GM21737 (cell line): ENCODE data around the gene AUTS2.

Experiments
- ATAC-seq: cut with Tn5 transposase; IDR thresholded peaks from one replicate; pipeline ENCODE4 v1.9.1; 2021; ENCODE audit warnings: mild to moderate bottlenecking, moderate library complexity; ENCODE audit not compliant: unreplicated experiment

AUTS2 gene

DNA sequence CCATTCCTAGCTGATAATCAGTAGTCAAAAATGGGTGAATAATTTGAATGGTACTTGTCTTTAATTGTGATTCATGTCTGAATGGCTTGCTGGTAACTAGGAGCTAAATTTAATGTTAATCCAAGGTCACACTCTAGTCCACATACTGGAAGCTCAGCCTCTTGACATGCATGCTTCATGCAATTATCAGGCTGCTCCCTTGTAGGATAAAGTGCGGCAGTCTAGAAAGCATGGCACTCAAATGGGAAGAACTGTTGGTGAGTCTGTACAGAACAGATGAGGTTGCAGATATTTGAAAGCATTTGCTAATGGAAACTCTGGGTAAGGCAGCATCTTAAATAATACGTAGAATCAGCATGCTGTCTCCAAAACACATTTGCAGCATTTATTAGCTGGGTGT is 499.4 kb downstream of the AUTS2 start:
- ATAC-seq: no peak

DNA sequence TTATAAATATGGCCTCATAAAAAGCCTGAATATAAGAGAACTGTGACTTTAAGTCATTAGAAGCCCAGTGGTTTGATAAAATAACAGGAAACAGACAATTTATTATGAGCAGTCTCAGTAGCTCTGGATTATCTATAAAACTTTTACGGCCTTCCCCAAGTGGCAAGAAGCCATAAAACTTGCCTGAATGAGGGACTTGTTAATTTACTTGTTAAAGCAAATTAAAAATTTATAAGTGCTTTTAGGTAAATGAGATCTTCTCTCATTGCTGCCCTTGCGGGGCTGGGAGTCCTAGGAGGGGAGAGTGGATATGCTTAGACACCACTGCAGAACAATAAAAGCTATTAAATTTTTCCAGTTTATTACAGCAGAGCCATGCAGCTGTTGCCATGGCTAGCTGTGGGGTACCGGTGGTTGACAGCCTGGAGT is 499.9 kb downstream of the AUTS2 start:
- no peak for ATAC-seq

DNA sequence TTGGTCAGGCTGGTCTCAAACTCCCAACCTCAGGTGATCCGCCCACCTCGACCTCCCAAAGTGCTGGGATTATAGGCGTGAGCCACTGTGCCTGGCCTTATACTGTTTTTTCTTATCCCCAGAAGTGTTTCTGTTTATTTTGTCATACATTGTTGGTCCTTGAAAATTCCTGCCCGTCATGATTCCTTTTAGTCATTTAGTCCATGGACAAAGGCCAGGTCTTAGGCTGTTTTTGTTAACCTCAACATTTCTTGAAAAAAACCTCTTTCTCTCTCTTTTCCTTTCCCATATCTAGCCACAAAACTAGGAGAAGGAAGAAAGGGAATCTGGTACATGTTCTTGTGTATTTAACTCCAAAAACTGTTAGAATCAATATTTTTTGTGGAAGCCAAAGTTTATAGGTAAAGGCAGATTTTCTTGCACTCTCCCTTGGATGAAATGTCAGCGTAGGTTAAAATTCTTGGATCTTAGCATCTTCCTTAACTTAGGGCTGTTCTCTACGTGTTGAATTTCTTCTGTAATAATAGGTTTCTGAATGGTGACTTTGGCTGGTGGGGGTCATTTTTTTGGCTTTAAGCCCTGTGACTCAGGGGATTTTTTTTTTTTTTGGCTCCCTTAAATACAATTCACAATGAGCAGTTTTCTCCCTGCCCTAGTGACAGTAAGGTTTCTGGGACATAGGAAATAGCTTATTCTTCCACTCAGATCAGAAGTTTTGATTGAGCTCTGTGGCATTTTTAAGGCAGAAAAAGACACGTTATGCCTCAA is 500.8 kb downstream of the AUTS2 start:
- ATAC-seq: no peak

DNA sequence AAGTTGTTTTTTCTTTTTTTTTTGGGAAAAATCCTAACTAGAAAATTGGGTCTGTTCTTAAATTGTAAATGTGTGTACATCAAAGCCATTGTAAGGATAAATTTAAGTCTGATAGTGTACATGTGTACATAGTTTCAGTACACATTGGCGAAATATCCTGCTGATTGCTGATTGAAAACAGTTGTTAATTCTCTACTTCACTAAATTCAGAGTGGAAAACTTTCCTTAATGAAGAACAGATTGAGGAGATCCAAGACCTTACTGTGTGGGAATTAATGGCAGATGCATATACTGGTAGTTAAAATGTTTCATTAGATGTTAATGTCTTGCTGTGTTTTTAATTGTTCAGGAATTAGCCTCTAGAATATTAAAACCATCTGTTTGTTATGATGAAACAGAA is 506.0 kb downstream of the AUTS2 start:
- no peak for ATAC-seq

DNA sequence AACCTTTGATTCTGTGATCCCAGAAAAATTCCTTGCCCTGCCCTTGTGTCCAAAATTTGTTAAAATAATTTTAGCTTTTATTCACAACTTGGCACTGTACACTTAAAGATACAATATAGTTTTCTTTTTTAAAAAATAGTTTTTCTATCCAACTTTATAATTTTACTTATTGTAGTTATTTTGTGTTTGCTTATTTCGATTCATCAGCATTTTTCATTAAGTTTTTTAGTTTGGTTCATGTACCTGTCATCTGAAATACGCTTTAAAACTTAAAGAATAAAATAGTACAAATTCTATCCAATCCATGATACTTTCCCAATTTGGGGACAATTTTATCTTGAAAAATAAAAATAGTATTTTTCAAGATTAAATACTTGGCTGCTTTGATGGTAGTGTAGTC is 514.8 kb downstream of the AUTS2 start:
- no peak for ATAC-seq

DNA sequence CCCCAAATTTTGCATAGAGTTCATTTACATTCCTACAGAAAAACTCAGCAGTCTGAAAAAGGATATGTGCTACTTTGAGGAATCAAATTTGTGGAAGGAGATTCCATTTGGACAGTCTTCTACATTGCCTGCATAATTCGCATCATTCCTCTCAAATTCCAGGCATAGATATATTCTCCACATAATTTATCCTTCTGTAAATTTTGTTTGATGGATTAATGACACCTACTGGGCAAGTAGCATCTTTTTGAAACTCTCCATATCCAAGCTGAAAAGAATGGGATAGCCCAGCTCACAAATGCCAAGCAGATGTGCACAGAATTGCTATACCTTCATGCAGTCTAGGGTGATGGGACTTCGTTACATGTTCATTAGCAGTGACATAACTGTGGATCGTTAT is 515.3 kb downstream of the AUTS2 start:
- no peak for ATAC-seq

DNA sequence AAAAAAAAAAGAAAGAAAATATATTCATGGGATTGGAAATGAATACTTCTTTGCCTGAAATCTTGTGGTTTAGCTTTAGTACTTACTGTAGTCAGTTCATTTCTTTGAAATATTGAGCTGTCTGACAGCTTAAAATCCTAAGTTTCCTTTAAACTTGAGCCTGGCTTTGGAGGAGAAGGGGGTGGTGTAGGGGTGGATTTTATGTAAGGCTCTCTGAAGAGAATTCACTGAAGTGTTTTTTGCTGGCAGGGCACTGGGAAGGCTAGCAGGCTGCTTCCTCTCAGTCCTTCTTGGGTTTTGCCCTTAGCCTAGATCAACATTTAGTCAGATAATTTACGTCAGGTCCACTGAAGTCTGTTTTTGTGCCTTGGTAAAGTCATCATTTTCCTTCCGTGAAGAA is 516.5 kb downstream of the AUTS2 start:
- ATAC-seq: no peak

DNA sequence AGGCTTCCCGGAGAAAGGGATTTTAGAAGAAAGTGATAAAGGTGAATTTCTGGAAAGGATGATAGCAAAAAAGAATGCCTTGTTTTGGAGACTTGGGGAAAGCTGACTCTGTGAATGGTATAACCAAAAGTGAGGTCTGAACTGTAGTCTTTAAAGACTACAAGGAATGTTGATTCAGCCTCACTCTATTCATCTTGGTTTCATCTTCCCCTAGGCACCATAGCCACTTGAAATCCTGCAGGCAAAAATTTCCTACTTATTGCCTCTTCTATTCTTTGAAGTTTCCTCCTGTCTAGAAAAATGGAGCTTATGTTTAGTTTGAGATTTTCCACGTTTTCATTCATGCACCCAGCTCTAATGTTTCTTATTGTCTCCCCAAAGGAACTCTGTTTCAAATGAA is 518.0 kb downstream of the AUTS2 start:
- no peak for ATAC-seq

DNA sequence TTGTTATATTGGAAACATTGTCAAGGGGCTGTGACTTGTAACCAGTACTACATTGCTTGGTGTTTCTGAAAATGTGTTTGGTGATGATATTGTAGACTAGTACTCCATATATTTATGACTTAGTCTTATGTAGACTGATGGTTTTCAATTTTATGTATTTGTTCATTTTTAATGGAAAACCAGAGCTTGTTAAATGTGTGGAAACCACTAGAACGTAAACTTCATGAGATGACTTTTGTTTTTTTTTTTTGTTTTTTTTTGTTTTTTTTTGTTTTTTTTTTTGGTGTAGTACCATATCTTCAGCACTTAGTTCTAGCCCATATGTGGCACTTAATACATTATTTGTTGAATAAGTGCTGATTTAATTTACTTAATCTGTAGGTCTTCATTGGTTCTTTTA is 518.6 kb downstream of the AUTS2 start:
- ATAC-seq: no peak

DNA sequence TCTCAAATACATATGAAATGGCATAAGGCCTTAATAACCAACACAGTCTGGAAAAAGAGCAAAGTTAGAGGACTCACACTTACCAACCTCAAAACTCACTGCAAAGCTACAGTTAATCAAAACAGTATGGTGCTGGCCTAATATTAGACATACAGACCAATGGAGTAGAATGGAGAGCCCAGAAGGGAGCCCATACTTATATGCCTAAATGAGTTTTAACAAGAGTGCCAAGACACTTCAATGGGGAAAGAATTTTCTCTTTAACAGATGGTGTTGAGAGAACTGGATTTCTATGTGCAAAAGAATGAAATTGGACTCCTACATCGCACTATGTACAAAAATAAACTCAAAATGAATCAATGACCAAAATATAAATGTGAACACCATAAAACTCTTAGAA is 522.6 kb downstream of the AUTS2 start:
- no peak for ATAC-seq

DNA sequence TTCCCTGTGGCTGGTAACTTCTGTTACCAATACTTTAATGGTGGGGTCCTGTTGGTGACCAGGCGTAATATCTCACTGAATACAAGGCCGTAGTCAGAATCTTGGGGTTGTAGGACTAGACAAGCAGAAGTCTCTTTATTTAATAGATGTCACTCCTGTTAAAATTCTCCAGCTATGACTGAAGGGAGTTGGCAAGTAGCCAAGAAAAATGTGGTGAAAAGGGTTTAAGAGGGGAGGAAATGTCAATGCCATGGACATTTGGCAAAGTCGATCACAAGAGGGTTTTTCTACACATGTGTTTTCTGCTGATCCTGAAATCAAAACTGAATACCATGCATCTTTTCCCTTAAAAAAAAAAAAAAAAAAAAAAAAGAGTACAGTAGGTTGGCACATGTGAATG is 533.5 kb downstream of the AUTS2 start:
- ATAC-seq: no peak

DNA sequence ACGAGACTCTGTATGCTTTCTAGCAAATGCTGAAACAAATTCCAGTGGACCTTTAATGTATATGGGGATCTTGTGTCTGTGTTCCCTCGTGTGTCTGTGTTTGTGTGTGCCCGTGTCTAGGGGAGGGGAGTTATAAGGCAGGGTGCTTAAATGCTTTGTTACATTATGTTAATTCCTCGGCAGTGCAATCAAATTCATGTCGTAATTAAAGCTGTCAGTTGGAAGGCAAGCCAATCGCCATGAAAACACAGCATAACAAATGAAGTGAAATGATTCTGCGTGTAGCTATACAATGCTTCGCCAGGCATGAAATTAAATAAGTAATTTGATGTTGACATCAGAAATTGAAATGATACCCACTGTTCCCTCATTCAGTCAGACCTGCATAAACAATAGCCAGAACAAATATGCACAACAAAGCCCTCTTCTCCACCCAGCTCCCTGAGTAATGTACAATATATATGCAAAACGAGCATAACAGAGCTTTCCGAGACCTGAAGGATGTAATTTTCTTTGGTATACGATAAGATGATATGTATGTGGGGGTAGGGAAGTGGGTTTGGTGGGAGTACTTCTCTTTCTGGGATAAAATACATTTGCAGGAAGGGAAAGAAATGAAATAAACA is 534.1 kb downstream of the AUTS2 start:
- no peak for ATAC-seq

DNA sequence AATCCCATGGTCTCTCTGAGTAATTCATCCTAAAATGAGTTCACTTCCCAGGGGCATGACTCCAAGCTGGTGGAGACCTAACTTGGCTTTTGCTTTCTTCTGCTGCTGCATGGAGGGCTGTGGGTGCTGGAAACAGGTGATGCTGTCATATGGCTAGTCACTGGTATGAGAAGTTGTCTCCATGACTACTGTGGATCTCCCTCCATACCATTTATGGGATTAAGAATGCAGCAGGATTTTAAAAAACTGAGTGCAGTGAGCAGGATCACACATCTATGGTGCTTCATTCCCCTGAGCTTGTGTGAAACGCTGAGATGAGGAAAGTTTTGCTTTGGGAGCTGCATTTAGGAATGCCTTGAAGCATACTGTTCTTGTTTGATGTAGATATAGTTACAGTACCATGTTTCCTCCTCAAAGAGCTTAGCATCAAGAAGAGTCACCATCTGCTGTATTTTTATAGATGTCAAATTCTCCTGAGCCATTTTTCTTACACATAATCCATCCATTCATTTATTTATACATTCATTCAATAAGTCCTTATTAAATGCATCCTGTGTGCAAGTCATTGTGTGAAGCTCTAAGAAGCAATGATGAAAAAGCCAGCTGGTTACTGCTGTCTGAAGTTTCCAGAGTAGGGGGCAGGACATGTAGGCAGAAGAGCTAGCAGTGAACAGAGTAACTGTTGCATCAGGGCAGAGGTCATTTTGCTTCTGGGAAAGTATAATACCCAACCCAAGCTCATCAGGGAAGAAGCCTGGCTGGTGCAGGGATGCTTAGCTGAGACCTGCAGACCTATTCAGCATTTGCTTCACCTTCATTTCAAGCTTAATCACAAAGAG is 534.8 kb downstream of the AUTS2 start:
- no peak for ATAC-seq

DNA sequence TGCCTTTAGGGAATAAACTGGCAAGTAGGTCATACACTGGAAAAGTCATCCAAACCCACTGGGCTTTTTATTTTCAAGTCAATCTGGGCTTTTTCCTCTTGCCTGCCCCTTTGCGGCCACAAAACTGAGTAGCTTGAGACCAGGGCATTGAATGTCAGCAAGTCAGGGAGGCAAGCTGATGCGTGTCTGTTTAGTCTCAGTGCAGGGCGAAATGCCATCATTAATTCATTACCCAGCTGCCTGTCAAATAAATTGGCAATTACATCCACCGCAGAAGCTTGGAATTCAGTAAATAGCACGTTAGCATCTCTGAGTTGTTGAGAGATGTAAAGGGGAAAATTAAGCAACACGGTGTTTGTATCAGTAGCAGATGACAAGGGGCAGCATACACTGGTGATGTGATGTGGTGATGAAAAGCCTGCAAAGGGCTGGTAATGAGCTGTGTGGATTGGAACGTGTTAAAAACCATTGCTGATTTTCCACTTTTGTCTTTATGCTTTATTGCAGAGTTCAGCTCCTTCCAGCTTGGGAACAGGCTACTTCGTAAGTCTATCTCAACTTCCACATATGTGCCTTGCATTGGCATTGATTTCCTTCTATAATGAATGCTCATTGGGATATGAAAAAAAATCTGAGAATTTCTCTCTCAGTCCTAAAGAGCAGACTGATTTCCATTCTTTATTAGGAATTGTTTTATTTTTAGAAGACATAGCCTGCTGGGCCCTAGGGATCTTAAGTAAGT is 535.9 kb downstream of the AUTS2 start:
- no peak for ATAC-seq

DNA sequence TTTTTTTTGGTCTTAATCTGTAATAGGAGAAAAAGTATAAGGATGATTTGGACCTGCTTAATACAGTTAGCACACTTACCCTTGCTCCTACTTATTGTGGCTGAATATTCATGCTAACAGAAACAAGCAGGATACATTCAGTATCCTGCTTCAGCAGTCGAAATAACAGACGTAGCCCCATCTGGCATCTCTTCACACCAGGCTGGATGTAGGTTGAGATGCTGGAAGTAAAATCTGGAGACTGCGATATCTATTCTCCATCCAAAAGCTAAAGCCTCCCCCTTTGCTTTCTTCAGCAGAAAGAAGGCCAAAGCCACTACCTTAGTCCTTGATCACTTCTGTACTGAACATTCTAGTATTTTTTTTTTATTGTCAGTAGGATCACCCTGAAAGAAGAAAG is 537.4 kb downstream of the AUTS2 start:
- ATAC-seq: no peak

DNA sequence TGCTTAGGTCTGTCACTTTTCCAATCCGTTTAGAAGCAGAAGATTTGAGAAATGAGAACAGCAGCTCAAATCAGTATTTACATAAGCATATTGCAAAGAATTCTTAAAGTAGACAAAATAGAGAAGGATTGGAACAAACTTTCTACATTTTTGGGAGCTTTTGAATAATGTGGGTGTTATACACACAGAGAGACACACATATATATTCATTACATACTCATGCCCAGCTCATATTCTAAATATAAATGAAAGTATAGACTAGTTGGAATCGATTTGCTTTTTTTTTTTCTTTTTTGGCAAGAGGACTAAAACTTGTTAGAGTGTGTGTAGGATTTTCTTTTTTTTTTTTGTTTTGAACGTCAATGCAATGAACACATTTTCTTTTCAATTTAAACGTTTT is 538.9 kb downstream of the AUTS2 start:
- no peak for ATAC-seq

DNA sequence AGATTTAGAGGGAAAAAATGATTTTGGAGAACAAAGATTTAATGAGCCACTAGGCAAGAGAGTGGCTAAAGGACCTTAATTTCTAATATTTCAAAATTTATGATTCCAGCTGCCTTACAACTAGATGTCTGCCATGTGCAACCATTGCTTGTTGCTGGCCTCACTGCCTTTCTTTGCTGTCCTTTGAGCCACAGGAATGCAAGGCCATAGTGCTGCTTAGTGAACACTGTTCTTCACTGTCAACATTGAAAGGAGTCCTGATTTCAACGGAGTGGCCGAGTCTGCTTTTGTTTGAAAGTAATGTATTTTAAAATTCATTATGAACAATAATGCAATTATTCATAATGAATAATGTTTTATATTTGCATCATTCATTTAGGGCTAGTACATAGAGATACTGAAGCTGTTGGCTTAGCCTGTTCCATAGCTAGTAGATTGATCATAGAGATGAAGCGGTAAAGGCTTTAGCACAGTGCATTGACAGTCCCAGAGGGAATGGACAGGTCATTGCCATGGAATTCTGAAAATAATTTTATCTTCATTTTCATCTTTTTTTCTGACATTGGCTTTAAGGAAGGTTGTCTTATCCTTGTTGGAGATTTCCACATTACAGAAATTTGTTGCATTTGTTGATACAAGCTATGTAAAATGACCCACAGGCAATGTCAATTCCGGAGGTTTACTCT is 544.1 kb downstream of the AUTS2 start:
- ATAC-seq: no peak

DNA sequence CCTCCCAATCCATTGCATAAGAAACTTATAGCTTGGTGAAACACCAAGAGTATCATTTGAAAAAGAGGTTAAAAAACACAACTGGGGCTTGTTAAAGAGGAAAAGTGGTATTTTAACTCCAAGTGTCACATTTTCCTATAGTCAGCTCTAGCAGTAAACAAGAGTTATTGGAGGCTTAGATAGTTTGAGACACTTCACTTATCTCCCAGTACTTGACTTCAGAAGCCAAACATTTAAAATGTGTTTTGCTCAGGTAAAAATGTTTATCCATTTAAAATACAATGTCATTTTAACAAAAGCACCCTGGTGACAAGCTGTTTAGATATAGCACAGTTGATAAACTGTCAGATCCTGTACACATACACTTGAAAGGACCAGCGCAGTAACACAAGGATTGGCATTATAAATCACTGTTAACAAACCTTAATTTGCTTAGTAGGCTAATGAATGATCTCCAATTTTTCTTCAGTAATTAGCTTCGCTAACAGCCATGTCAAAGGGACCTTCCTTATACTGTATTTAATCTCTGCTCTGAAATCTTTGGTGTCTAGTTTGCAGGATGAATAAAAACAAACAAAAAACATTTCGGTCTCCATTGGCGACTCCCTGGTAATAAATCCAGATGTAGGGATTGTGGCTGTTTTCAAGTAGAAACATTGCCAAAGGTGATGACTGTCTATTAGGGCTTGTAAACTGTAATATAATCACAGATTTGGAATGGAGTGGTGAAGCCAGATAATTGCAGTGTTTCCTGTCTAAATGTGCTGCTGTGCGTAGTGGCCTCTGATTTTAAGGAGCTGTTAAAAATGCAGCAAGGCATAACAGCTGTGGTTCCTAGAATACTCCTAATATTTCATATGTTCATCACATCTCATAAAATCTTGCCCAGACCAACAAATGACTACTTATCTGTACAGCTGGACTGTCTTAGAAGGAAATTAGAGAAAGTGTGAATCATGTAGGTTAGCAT is 545.1 kb downstream of the AUTS2 start:
- no peak for ATAC-seq

DNA sequence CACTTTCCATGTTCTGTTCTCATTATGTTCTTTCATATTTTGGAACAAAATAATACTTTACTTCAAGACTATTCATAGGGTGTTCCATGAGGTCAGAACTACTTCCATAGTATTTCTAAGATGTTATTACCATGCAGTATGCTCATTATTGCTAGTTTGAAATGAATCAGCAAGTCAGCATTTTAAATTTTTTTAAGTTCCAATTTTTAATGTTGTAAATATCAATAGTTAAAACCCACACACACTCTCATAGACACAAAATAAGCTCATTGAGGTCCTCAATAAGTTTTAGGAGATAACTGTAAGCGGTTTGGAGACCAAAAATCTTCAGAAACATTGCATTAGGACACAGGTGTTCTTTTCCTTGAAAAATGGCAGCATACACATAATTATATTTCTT is 550.7 kb downstream of the AUTS2 start:
- ATAC-seq: no peak
